Ishikawa (cell line): ENCODE data around the gene AUTS2.

Experiments
- CEBPB ChIP-seq: IDR thresholded peaks from 2 replicates; pipeline ENCODE4 v1.6.1; 2012
- CREB1 ChIP-seq: IDR thresholded peaks from 2 replicates; pipeline ENCODE4 v1.6.1; 2012; ENCODE audit warnings: low read depth
- EGR1 ChIP-seq: IDR thresholded peaks from 2 replicates; pipeline ENCODE4 v1.6.1; 2012
- EP300 ChIP-seq: IDR thresholded peaks from 2 replicates; pipeline ENCODE4 v1.6.1; 2012; ENCODE audit warnings: borderline replicate concordance
- FOXM1 ChIP-seq: IDR thresholded peaks from 2 replicates; pipeline ENCODE4 v1.6.1; 2012; ENCODE audit warnings: low read depth, borderline replicate concordance
- NFIC ChIP-seq: IDR thresholded peaks from 2 replicates; pipeline ENCODE4 v1.6.1; 2012
- RAD21 ChIP-seq: IDR thresholded peaks from 2 replicates; pipeline ENCODE4 v1.6.1; 2012; ENCODE audit warnings: low read depth
- TAF1 ChIP-seq: IDR thresholded peaks from 2 replicates; pipeline ENCODE4 v1.6.1; 2012; ENCODE audit warnings: low read depth, mild to moderate bottlenecking
- TCF12 ChIP-seq: IDR thresholded peaks from 2 replicates; pipeline ENCODE4 v1.6.1; 2012; ENCODE audit warnings: low read depth
- TEAD4 ChIP-seq: IDR thresholded peaks from 2 replicates; pipeline ENCODE4 v1.6.1; 2012
- YY1 ChIP-seq: IDR thresholded peaks from 2 replicates; pipeline ENCODE4 v1.6.1; 2012; ENCODE audit warnings: low read depth
- ZBTB7A ChIP-seq: IDR thresholded peaks from 2 replicates; pipeline ENCODE4 v1.6.1; 2012; ENCODE audit warnings: low read depth
- TF ChIP-seq, protein P1 (sequence below): IDR thresholded peaks from 2 replicates; pipeline ENCODE4 v1.6.1; 2012; ENCODE audit warnings: low read depth, mild to moderate bottlenecking
- TF ChIP-seq, protein P2 (sequence below): IDR thresholded peaks from 2 replicates; pipeline ENCODE4 v1.6.1; 2012
- TF ChIP-seq, protein P3 (sequence below): IDR thresholded peaks from 2 replicates; pipeline ENCODE4 v1.6.1; 2012

Gene AUTS2

DNA sequence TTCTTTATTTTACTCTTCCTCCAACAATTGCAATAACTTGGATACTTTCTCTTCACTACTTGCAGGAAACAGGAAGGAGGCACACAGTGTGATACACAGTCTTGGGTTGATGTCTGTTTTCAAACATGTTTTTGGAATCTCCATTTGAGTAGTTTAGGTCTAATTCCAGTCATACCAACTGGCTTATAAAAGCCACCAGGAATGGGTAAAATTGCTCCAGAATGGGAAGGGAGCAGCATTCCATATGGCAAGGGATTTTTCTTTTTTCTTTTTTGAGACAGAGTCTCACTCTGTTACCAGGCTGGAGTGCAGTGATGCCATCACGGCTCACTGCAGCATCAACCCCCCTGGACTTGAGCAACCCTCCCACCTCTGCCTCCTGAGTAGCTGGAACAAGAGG is 988.5 kb downstream of the AUTS2 start:
- TF ChIP-seq, protein P1, sequence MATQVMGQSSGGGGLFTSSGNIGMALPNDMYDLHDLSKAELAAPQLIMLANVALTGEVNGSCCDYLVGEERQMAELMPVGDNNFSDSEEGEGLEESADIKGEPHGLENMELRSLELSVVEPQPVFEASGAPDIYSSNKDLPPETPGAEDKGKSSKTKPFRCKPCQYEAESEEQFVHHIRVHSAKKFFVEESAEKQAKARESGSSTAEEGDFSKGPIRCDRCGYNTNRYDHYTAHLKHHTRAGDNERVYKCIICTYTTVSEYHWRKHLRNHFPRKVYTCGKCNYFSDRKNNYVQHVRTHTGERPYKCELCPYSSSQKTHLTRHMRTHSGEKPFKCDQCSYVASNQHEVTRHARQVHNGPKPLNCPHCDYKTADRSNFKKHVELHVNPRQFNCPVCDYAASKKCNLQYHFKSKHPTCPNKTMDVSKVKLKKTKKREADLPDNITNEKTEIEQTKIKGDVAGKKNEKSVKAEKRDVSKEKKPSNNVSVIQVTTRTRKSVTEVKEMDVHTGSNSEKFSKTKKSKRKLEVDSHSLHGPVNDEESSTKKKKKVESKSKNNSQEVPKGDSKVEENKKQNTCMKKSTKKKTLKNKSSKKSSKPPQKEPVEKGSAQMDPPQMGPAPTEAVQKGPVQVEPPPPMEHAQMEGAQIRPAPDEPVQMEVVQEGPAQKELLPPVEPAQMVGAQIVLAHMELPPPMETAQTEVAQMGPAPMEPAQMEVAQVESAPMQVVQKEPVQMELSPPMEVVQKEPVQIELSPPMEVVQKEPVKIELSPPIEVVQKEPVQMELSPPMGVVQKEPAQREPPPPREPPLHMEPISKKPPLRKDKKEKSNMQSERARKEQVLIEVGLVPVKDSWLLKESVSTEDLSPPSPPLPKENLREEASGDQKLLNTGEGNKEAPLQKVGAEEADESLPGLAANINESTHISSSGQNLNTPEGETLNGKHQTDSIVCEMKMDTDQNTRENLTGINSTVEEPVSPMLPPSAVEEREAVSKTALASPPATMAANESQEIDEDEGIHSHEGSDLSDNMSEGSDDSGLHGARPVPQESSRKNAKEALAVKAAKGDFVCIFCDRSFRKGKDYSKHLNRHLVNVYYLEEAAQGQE: no peak
- TF ChIP-seq ZBTB7A: no peak
- no peak for TF ChIP-seq FOXM1

DNA sequence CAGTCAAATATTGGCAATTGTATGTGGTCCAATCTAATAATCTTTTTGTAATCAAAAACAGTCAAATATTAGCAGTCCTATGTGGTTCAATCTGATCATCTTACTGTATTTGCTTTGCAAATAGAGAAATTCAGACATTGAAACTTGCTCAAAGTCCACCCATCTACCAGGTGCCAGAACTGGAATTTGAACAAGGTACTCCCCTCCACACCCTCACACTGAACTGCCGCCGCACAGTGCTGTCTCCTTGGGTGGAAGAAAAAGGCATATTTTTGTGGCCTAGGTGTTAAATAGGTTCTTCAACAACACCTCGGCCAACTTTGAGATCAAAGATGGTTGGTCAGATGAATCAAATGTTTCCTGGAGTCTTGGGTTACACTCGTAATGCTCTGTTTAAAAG is 989.5 kb downstream of the AUTS2 start:
- no peak for TF ChIP-seq RAD21
- TF ChIP-seq FOXM1: no peak
- TF ChIP-seq TCF12: no peak
- no peak for TF ChIP-seq EGR1
- TF ChIP-seq, protein P2, sequence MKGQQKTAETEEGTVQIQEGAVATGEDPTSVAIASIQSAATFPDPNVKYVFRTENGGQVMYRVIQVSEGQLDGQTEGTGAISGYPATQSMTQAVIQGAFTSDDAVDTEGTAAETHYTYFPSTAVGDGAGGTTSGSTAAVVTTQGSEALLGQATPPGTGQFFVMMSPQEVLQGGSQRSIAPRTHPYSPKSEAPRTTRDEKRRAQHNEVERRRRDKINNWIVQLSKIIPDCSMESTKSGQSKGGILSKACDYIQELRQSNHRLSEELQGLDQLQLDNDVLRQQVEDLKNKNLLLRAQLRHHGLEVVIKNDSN: no peak
- TF ChIP-seq YY1: no peak

DNA sequence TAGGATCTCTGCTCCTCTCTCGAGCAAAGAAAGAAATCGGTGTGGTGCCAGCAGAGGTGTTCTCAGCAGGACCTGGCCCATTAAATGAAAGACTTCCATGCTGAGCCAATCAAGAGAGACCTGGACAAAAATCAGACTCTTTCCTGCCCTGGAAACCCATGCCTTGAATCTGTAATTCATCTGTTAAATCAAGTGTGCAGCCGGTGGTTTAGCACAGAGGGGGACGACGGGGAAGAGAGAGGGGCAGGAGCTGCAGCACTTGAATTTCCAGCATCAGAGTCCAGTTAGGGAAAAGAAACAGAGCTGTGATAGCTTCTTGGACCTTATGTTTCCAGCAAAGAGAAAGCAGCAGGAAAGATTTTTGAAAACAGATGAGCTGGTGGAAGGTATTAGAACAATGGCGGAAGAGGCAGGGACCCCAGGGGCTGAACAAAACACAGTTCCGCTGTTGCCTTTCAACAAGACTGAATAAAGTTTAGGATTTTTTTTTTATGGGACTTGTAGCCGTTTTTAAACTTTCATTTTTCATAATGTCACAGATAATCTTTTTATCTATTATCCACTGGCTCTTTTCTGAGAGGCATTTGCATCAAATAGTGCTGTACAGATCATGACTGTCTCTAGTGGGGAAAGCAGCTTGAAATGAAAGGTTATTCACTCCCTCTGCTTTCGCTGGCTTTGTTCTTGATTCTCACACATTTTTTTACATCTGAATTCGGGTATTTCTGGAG is 990.1 kb downstream of the AUTS2 start:
- no peak for TF ChIP-seq TEAD4
- no peak for TF ChIP-seq EP300
- TF ChIP-seq YY1: no peak
- no peak for TF ChIP-seq NFIC
- no peak for TF ChIP-seq RAD21
- TF ChIP-seq, protein P2: no peak
- no peak for TF ChIP-seq CEBPB
- TF ChIP-seq, protein P3, sequence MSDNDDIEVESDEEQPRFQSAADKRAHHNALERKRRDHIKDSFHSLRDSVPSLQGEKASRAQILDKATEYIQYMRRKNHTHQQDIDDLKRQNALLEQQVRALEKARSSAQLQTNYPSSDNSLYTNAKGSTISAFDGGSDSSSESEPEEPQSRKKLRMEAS: no peak
- no peak for TF ChIP-seq FOXM1
- TF ChIP-seq ZBTB7A: no peak
- TF ChIP-seq EGR1: no peak
- no peak for TF ChIP-seq TCF12
- TF ChIP-seq CREB1: no peak
- TF ChIP-seq, protein P1: no peak
- TF ChIP-seq TAF1: no peak

DNA sequence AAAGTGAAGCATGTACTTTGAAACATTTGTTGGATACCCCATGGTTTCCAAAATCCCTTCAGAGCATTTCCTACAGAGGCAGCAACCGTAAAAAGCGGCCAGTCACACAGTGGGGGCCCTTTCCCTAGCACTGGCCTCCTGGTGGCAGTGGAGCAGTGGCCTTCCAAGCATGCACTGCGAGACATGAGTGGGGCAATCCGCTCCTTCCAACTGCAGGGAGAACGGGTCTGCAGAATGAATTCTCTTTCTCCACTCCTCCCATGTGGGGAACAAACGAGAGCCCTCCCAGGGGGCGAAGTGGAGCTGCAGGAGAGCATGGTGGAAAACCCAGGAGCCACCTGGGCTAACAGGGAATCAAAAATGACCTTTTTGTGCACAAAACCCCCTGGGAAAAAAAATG is 990.7 kb downstream of the AUTS2 start:
- TF ChIP-seq, protein P2: no peak
- TF ChIP-seq YY1: no peak
- no peak for TF ChIP-seq FOXM1
- TF ChIP-seq EP300: no peak
- TF ChIP-seq TEAD4: no peak

DNA sequence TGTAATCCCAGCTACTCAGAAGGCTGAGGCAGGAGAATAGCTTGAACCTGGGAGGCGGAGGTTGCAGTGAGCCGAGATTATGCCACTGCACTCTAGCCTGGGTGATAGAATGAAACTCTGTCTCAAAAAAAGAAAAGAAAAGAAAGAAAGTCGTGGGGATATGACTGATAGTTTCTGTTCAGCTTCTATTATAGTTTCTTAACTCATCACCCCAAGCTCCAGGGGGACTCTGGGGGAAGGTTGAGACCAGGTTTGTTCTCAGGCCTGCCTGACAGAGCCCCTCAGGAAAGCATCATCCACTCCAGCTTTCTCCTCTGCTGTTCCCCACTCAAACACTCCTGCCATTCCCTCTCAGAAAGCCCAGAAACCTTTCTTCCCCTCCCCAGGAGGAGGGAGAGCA is 991.3 kb downstream of the AUTS2 start:
- TF ChIP-seq FOXM1 (no peak), EP300 (no peak), YY1 (no peak), ZBTB7A (no peak), RAD21 (no peak)

DNA sequence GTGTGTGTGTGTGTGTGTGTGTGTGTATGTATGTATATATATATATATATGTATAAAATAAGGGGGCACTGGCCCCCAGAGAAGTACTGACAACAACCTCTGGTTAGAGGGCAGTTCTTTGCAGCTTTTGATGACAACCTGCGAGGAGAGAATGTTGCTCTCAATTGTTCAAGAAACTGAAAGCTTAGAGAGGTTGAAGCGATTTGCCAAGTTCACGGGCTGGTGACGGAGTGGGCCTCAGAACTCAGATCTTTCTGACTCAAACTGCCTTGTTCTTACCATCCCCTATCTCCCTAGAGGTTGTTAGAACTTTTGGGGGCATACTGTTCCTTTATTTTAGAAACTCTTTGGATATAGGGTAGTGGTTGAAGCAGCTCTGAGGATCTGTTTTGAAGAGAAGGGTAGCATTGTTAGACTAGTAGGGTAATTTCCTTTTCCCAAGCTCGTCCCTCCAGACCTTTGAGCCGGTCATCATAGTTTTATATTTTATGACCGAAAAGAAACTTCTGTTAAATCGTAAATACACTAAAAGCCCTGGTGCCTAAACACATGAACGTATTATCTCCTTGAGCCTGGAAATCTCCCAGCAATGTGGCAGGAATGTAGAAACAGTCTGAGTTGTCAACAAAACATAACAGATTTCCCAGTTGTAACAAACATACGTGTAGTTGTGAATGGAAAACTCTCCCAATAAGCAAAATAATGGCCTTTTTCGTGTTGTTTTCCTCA is 992.0 kb downstream of the AUTS2 start:
- TF ChIP-seq TCF12: no peak
- TF ChIP-seq EP300: no peak
- no peak for TF ChIP-seq TEAD4
- TF ChIP-seq, protein P3: no peak
- no peak for TF ChIP-seq TAF1
- no peak for TF ChIP-seq YY1
